Endodermal cell (in vitro differentiated cells): ENCODE data around the gene MMRN2. TPM values are rescaled to one million over a fixed set of nuclear protein-coding genes. Genes with fewer than 3 reads are reported as not detected.
"Not testable (repeated sequence)": the region's sequence is repeated elsewhere in the genome, so short reads cannot be mapped to it uniquely, and the experiment has no call there.

Experiments
- DNase-seq: peaks from one replicate; pipeline ENCODE4 v3.0.0-alpha.2; 2017
- H3K27ac ChIP-seq: 2 replicates; pipeline ENCODE4 v1.5.1; 2013; ENCODE audit warnings: mild to moderate bottlenecking, low read depth, low read length, moderate library complexity
- H3K27me3 ChIP-seq: 2 replicates; pipeline ENCODE4 v1.6.1; 2013; ENCODE audit warnings: mild to moderate bottlenecking, low read length, moderate library complexity; ENCODE audit not compliant: insufficient read depth, control insufficient read depth, poor library complexity, severe bottlenecking
- H3K36me3 ChIP-seq: 2 replicates; pipeline ENCODE4 v1.7.0; 2013; ENCODE audit warnings: mild to moderate bottlenecking, low read length, moderate library complexity; ENCODE audit not compliant: control insufficient read depth, insufficient read depth
- H3K4me1 ChIP-seq: one replicate; pipeline ENCODE4 v1.7.0; 2013; ENCODE audit warnings: low read length; ENCODE audit not compliant: control insufficient read depth, insufficient read depth
- H3K4me3 ChIP-seq: 2 replicates; pipeline ENCODE4 v1.5.1; 2013; ENCODE audit warnings: mild to moderate bottlenecking, low read length, moderate library complexity
- H3K9ac ChIP-seq: 2 replicates; pipeline ENCODE4 v1.6.1; 2013; ENCODE audit warnings: mild to moderate bottlenecking, low read length, moderate library complexity; ENCODE audit not compliant: poor library complexity, severe bottlenecking; ENCODE audit errors: extremely low read depth
- H3K9me3 ChIP-seq: 2 replicates; pipeline ENCODE4 v1.6.1; 2013; ENCODE audit warnings: mild to moderate bottlenecking, low read length, moderate library complexity; ENCODE audit not compliant: control insufficient read depth
- H3K27ac Mint-ChIP-seq: 2 replicates; pipeline ENCODE4 v1.8.0; 2020; ENCODE audit warnings: mixed read lengths
- H3K27me3 Mint-ChIP-seq: 2 replicates; pipeline ENCODE4 v1.8.0; 2021; ENCODE audit warnings: mild to moderate bottlenecking, mixed read lengths; ENCODE audit not compliant: insufficient read depth
- H3K36me3 Mint-ChIP-seq: 2 replicates; pipeline ENCODE4 v1.8.0; 2020; ENCODE audit warnings: low read depth, mixed read lengths
- H3K4me1 Mint-ChIP-seq: 2 replicates; pipeline ENCODE4 v1.8.0; 2020; ENCODE audit warnings: mixed read lengths
- H3K4me3 Mint-ChIP-seq: 2 replicates; pipeline ENCODE4 v1.8.0; 2020; ENCODE audit warnings: mild to moderate bottlenecking, moderate library complexity, mixed read lengths
- H3K9me3 Mint-ChIP-seq: 2 replicates; pipeline ENCODE4 v1.8.0; 2020; ENCODE audit warnings: mild to moderate bottlenecking, mixed read lengths
- CTCF ChIP-seq: fragments of 200-600 bp; sonication (generic); conservative IDR thresholded peaks from 2 replicates; pipeline ENCODE4 v1.5.0; 2021; ENCODE audit warnings: antibody characterized with exemption, mild to moderate bottlenecking
- WGBS, 2 experiments: methylation state at CpG; one replicate each; pipeline versions ENCODE4 v1.1.5 to v1.1.7; 2013; ENCODE audit warnings: missing lambda C conversion rate in 2 of 2, mixed read lengths in 1 of 2; ENCODE audit not compliant: insufficient coverage in 1 of 2, insufficient read length in 1 of 2; 5-methylcytosine and 5-hydroxymethylcytosine counted together
- total RNA-seq, 2 donors: library from RNA; stranded (reverse); fragmentation: NEBNext Ultra II Directional in 1 of 2; extraction: Animal tissue kit (Norgen Biotek cat#: 25700) in 1 of 2; gene quantifications; 2 replicates in 1 of 2; 3 replicates in 1 of 2; pipeline ENCODE4 v1.2.1, GENCODE V29; 2021

The MMRN2 gene
- total RNA-seq, 2 donors from 2014 or later, result 1.00 to 1.3 TPM

GRCh38 chr10:86952106-86952505 is 5.3 kb downstream of the MMRN2 start:
- 93 to 98% methylated on average over 6 to 7 of the region's 7 CpGs for WGBS, 2 experiments
- Mint-ChIP-seq H3K4me3 (no peak overlapping the region), H3K27ac (no peak overlapping the region)

GRCh38 chr10:86951184-86951761 is 6.1 kb downstream of the MMRN2 start:
- TF ChIP-seq CTCF, result no peak
- no peak overlapping the region for H3K27ac Mint-ChIP-seq

More at GRCh38 chr10:86952106-86952505, 5.3 kb downstream of the MMRN2 start:
- no peak overlapping the region for H3K4me3 ChIP-seq
- TF ChIP-seq CTCF, result no peak
- Mint-ChIP-seq H3K27me3 (peaks cover 2% of the 10 kb centered on the region), H3K36me3 (peaks cover 12% of the 10 kb centered on the region), H3K4me1 (peaks cover 8% of the 10 kb centered on the region), H3K9me3 (peaks cover 39% of the 10 kb centered on the region)
- no peaks in the 10 kb centered on the region for H3K27me3 ChIP-seq
- no peak overlapping the region for H3K9ac ChIP-seq
- no peak overlapping the region for H3K27ac ChIP-seq
- no peak for DNase-seq
- H3K4me1 ChIP-seq, result peaks cover 15% of the 10 kb centered on the region
- peaks cover 23% of the 10 kb centered on the region for H3K9me3 ChIP-seq
- no peaks in the 10 kb centered on the region for H3K36me3 ChIP-seq

GRCh38 chr10:86950349-86950748 is 7.1 kb downstream of the MMRN2 start:
- Histone ChIP-seq H3K9me3 (peaks cover 23% of the 10 kb centered on the region), H3K36me3 (no peaks in the 10 kb centered on the region), H3K4me3 (no peak overlapping the region), H3K9ac (no peak overlapping the region), H3K27ac (no peak overlapping the region), H3K27me3 (no peaks in the 10 kb centered on the region), H3K4me1 (peaks cover 10% of the 10 kb centered on the region)
- no peak overlapping the region for H3K4me3 Mint-ChIP-seq
- WGBS, 2 experiments, result 75 to 89% methylated on average over 1 of the region's 1 CpG
- H3K4me1 Mint-ChIP-seq, result peaks cover 12% of the 10 kb centered on the region
- H3K36me3 Mint-ChIP-seq, result peaks cover 12% of the 10 kb centered on the region
- TF ChIP-seq CTCF, result no peak
- H3K9me3 Mint-ChIP-seq, result peaks cover 39% of the 10 kb centered on the region
- H3K27ac Mint-ChIP-seq, result no peak overlapping the region
- DNase-seq, result peak; percentile 14
- peaks cover 7% of the 10 kb centered on the region for H3K27me3 Mint-ChIP-seq

More at GRCh38 chr10:86951184-86951761, 6.1 kb downstream of the MMRN2 start:
- Mint-ChIP-seq H3K27me3 (peaks cover 6% of the 10 kb centered on the region), H3K9me3 (peaks cover 39% of the 10 kb centered on the region), H3K36me3 (peaks cover 12% of the 10 kb centered on the region), H3K4me1 (peaks cover 8% of the 10 kb centered on the region), H3K4me3 (no peak overlapping the region)
- Histone ChIP-seq H3K9ac (no peak overlapping the region), H3K36me3 (no peaks in the 10 kb centered on the region), H3K4me3 (no peak overlapping the region), H3K27ac (no peak overlapping the region), H3K27me3 (no peaks in the 10 kb centered on the region), H3K4me1 (peaks cover 15% of the 10 kb centered on the region), H3K9me3 (peaks cover 23% of the 10 kb centered on the region)
- no peak for DNase-seq

- not testable (repeated sequence) for DNase-seq, H3K27ac ChIP-seq, H3K4me1 Mint-ChIP-seq, H3K27me3 ChIP-seq, H3K4me3 ChIP-seq, H3K9ac ChIP-seq, H3K4me1 ChIP-seq, H3K36me3 ChIP-seq, H3K4me3 Mint-ChIP-seq, H3K27ac Mint-ChIP-seq
- peaks cover 25% of the 10 kb centered on the region for H3K9me3 Mint-ChIP-seq
- WGBS, 2 experiments, result 93 to 100% methylated on average over 4 of the region's 4 CpGs
- peaks cover 12% of the 10 kb centered on the region for H3K36me3 Mint-ChIP-seq
- peaks cover 22% of the 10 kb centered on the region for H3K27me3 Mint-ChIP-seq
- H3K9me3 ChIP-seq, result peaks cover 16% of the 10 kb centered on the region
Observed at GRCh38 chr10:86947806-86948205, 9.6 kb downstream of the MMRN2 start.
